ENCODE results near the gene HEXIM1.

HEXIM1 gene

GRCh38 chr17:45137561-45138305 is 10.5 kb upstream of the HEXIM1 start:
- no peak for TF ChIP-seq CTCF (IDR thresholded peaks at IDR 0.05; ENCODE audit: low read depth, low read length)

GRCh38 chr17:45138911-45139532 is 9.3 kb upstream of the HEXIM1 start:
- H3K4me3 ChIP-seq (ENCODE audit: low read depth, low read length): no peak overlapping the region
- TF ChIP-seq CTCF (IDR thresholded peaks at IDR 0.05; ENCODE audit: low read depth, low read length): no peak

More at GRCh38 chr17:45137561-45138305, 10.5 kb upstream of the HEXIM1 start:
- H3K4me3 ChIP-seq (ENCODE audit: low read depth, low read length): no peak overlapping the region

GRCh38 chr17:45139533-45139920 is 8.7 kb upstream of the HEXIM1 start:
- TF ChIP-seq CTCF (IDR thresholded peaks at IDR 0.05; ENCODE audit: low read depth, low read length): no peak
- H3K4me3 ChIP-seq (ENCODE audit: low read depth, low read length): no peak overlapping the region

GRCh38 chr17:45143094-45143670 is 5.1 kb upstream of the HEXIM1 start:
- TF ChIP-seq CTCF (IDR thresholded peaks at IDR 0.05; ENCODE audit: low read depth, low read length): no peak
- no peak overlapping the region for H3K4me3 ChIP-seq (ENCODE audit: low read depth, low read length)

GRCh38 chr17:45143767-45144198 is 4.5 kb upstream of the HEXIM1 start:
- H3K4me3 ChIP-seq (ENCODE audit: low read depth, low read length): peak overlapping the region; percentile 15; the same call in 1 of the 2 replicates
- no peak for TF ChIP-seq CTCF (IDR thresholded peaks at IDR 0.05; ENCODE audit: low read depth, low read length)

- peak overlapping the region; percentile 15; the same call in 1 of the 2 replicates for H3K4me3 ChIP-seq (ENCODE audit: low read depth, low read length)
- TF ChIP-seq CTCF (IDR thresholded peaks at IDR 0.05; ENCODE audit: low read depth, low read length): no peak
These were observed 3.9 kb upstream of the HEXIM1 start for GRCh38 chr17:45144199-45145034.

Data from WI38 (cell line).